GM19239 (cell line): Measurements from ENCODE around the gene FOSB.

Source experiments
- DNase-seq: peaks from one replicate; pipeline ENCODE4 v3.0.0; 2011; ENCODE audit warnings: low spot score; ENCODE audit not compliant: insufficient read length
- FAIRE-seq: peaks from 2 replicates; lab custom pipeline; 2011; peaks lifted over from hg19 to GRCh38; lab: Jason Lieb, UNC

Gene FOSB

DNA sequence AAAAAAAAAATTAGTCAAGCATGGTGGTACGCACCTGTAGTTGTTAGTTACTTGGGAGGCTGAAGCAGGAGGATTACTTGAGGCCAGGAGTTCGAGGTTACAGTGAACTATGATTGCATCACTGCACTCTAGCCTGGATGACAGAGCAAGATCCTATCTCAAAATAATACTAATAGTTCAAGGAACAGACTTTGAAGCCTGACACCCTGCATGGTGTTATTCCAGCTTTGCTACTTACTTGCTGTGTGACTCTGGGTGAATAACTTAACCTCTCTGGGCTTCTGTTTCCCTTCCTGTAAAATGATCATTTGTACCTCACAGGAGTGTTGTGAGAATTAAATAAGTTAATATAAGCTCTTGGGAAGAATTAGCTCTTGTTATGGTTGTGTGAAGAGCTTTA lies 3.5 kb upstream of the FOSB start:
- FAIRE-seq (no peak), DNase-seq (no peak)

DNA sequence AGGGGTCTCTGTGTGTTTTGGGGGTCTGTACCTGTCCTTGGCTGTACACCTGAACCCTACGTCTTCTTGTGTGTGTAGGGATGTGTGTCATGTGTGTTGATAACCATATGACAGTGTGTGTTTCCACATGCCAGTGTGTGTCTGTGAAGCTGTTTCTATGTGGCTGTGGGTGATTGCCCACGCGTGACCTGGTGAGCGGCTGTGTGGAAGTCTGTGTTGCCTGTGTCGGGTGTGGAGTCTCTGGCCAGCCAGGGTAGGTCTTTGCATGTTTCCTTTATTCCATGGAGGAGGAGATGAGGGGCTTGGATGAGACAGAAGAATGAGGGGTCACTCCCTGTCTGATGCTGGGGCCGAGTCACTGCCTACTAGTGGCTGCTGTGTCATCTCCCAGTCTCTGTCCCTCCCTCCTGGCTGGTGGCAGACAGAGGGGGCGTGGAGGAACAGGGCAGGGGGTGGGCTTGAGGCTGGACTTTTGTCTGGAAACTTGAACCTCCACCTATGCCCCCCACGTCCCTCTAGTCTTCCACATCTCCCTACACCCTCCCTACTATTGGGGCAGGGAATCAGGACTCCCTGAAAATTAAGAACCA lies 2.8 kb upstream of the FOSB start:
- no peak for DNase-seq
- no peak for FAIRE-seq

DNA sequence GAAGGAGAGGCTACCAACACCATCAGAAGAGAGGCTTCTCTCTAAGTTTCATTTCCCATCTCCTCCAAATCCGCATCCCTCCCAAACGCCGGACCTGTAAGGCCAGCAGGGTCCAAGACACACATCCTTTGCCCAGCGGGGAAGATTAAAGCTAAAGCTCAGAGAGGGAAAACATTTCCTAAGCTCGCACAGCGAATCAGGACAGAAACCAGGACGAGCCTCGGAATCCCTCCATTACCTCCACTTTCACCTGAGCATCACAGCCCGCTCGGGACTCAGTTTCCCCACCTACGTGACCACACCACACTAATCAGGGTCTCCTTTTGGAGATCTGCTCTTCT lies 711 bp upstream of the FOSB start:
- FAIRE-seq (no peak), DNase-seq (no peak)

DNA sequence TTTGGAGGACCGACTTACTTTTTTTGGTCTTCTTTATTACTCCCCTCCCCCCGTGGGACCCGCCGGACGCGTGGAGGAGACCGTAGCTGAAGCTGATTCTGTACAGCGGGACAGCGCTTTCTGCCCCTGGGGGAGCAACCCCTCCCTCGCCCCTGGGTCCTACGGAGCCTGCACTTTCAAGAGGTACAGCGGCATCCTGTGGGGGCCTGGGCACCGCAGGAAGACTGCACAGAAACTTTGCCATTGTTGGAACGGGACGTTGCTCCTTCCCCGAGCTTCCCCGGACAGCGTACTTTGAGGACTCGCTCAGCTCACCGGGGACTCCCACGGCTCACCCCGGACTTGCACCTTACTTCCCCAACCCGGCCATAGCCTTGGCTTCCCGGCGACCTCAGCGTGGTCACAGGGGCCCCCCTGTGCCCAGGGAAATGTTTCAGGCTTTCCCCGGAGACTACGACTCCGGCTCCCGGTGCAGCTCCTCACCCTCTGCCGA lies 409 bp downstream of the FOSB start:
- DNase-seq (no peak), FAIRE-seq (no peak)

DNA sequence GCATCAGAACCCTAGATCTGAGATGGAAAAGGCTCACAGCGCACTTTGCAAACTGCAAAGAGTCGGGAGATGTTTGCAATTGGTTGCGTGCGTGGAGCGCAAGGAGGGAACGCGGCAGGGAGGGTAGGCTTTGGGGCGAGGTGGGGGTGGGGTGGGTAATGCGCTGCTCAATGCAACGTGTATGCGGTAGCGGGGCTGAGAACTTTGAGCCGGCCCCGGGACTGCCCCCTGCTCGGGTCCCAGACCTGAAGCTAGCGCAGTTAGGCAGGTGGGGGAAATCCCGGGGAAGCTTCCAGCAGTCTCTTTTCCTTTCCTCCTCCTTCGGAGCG lies 971 bp downstream of the FOSB start:
- DNase-seq = no peak
- FAIRE-seq = peak; percentile 8

DNA sequence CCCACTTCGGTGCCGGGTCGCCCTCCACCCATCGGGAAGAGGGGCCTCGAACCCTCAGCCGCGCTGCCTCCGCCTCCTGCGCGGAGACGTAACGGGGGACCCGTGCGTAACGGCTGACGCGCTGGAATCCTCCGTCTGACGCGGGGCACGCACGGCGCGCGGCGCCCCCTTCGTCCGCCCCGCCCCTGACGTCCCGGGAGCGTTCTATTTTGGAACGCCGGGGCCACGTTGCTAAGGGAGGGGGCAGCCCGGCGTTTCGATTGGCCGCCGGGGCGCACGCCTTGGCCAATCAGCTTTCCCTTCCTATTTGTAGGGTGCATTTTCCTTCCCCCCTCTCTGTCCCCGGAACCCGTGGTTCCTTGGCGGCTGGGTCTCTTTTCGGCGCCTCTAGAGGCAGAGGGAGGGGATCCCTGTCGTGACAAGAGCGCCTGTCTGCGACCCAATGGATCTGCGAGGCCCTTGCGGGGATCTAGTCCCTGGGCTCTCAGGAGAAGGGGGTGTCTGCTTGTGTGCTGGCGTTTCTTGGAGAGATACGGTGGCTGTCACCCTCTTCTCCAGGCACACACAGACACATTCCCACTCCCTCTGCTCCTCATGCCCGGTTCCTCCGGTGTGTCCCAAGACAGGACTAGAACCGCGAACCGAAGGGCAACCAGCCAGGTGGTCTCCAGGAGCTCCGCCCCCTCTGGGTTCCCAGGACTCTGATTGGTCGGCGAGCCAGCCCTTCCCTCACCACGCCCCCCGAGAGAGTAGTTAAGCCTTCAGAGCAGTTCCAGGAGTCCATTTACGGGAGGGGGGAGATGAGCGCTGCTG lies 1.5 kb downstream of the FOSB start:
- peak; percentile 100 for FAIRE-seq
- DNase-seq = peak; percentile 87

DNA sequence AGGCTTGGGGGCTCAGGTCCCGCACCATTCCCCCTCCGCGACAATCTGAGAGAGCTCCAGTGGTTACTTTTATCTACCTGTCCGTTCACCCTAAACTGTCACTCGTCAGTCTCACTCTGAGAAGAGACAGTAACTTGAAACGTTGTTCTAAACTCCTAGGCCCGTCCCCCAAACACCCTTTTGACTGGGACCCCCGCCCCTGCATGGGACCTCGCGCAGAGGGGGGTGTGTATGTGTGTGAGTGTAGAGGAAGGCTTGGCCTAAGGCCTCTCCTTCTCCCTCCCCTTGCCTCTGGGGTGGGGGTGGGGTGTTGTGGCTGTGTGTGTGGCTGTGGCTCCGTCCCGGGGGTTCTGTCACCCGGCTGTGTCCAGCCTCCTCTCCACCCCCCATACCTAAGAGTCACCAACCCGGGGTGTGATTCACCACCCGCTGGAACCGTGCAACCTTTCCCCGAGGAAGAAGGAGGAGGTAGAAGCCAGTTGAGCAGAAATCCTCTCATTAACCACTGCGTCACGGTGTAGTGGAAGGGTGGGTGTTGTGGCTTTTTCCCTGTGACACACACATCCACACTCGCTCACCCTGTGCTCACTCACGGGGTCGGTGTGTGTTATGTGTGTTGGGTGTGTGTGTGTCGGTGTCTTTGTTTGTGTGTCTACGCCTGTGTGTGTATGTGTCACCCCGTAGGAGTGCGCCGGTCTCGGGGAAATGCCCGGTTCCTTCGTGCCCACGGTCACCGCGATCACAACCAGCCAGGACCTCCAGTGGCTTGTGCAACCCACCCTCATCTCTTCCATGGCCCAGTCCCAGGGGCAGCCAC lies 2.4 kb downstream of the FOSB start:
- FAIRE-seq = peak; percentile 54
- no peak for DNase-seq

DNA sequence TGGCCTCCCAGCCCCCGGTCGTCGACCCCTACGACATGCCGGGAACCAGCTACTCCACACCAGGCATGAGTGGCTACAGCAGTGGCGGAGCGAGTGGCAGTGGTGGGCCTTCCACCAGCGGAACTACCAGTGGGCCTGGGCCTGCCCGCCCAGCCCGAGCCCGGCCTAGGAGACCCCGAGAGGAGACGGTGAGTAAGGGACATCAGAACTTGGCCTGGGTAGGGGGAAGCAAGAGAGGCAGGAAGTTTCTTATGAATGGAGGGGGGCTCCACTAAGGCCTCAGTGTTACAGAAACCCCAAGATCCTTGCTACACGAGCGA lies 2.9 kb downstream of the FOSB start:
- FAIRE-seq = no peak
- DNase-seq = no peak

DNA sequence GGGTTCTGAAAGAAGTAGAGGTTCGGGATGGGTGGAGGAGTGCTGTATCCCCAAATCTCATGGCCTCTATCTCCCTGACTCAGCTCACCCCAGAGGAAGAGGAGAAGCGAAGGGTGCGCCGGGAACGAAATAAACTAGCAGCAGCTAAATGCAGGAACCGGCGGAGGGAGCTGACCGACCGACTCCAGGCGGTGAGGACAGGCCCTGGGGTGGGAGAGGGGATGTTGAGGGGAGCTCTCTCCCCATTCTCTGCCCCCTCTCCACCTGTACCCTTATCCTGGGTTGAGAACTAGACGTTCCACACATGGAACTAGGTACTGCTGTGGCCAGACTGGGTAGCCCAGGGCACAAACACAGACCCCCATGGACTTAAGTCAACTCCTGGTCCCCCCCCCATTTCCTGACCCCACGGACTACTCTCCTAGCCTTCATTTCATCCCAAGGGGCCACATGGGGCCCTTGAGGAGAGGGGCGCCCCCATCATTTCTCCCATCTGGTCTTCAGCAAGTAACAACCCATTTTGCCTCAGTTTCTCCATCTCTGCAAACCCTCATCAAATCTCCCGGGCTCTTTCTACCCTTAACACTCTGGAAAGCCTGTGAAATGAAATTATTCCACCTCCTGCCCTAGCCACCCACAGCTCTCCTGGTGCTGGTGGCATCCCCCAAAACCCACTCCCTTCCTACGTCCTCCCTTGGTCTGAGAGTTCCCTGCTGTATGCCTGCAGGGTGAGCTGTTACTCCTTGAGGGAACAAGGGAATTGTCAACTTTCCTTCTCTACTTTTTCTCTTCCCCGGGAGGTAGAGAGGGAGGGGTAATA lies 3.5 kb downstream of the FOSB start:
- FAIRE-seq (no peak), DNase-seq (no peak)

DNA sequence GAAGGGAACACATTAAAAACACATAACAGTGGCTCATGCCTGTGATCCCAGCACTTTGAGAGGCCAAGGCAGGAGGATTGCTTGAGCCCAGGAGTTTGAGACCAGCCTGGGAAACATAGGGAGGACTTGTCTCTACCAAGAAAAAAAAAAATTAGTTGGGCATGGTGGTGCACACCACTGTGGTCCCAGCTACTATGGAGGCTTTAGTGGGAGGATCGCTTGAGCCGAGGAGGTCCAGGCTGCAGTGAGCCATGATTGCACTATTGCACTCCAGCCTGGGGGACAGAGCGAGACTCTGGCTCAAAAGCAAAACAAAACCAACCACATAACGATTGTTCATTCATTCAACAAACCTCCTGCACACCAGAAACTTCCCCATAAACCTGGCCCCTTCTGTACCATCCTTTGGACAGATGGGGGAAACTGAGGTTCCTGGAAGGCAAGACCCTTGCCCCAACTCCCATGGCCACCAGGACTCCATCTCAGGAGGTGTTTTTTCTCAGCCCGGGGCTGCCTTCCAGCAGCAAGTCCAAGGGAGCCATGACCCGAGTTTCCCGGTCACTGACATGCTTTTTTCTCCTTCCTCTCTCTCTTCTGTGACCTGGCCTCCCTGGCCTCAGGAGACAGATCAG lies 4.3 kb downstream of the FOSB start:
- DNase-seq = no peak

DNA sequence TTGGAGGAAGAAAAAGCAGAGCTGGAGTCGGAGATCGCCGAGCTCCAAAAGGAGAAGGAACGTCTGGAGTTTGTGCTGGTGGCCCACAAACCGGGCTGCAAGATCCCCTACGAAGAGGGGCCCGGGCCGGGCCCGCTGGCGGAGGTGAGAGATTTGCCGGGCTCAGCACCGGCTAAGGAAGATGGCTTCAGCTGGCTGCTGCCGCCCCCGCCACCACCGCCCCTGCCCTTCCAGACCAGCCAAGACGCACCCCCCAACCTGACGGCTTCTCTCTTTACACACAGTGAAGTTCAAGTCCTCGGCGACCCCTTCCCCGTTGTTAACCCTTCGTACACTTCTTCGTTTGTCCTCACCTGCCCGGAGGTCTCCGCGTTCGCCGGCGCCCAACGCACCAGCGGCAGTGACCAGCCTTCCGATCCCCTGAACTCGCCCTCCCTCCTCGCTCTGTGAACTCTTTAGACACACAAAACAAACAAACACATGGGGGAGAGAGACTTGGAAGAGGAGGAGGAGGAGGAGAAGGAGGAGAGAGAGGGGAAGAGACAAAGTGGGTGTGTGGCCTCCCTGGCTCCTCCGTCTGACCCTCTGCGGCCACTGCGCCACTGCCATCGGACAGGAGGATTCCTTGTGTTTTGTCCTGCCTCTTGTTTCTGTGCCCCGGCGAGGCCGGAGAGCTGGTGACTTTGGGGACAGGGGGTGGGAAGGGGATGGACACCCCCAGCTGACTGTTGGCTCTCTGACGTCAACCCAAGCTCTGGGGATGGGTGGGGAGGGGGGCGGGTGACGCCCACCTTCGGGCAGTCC lies 5.0 kb downstream of the FOSB start:
- FAIRE-seq (no peak), DNase-seq (no peak)

More for the DNA sequence above, 4.3 kb downstream of the FOSB start:
- no peak for FAIRE-seq

DNA sequence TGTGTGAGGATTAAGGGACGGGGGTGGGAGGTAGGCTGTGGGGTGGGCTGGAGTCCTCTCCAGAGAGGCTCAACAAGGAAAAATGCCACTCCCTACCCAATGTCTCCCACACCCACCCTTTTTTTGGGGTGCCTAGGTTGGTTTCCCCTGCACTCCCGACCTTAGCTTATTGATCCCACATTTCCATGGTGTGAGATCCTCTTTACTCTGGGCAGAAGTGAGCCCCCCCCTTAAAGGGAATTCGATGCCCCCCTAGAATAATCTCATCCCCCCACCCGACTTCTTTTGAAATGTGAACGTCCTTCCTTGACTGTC lies 5.5 kb downstream of the FOSB start:
- no peak for FAIRE-seq

DNA sequence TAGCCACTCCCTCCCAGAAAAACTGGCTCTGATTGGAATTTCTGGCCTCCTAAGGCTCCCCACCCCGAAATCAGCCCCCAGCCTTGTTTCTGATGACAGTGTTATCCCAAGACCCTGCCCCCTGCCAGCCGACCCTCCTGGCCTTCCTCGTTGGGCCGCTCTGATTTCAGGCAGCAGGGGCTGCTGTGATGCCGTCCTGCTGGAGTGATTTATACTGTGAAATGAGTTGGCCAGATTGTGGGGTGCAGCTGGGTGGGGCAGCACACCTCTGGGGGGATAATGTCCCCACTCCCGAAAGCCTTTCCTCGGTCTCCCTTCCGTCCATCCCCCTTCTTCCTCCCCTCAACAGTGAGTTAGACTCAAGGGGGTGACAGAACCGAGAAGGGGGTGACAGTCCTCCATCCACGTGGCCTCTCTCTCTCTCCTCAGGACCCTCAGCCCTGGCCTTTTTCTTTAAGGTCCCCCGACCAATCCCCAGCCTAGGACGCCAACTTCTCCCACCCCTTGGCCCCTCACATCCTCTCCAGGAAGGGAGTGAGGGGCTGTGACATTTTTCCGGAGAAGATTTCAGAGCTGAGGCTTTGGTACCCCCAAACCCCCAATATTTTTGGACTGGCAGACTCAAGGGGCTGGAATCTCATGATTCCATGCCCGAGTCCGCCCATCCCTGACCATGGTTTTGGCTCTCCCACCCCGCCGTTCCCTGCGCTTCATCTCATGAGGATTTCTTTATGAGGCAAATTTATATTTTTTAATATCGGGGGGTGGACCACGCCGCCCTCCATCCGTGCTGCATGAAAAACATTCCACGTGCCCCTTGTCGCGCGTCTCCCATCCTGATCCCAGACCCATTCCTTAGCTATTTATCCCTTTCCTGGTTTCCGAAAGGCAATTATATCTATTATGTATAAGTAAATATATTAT lies 6.1 kb downstream of the FOSB start:
- no peak for DNase-seq

More for the DNA sequence above, 5.5 kb downstream of the FOSB start:
- no peak for DNase-seq

DNA sequence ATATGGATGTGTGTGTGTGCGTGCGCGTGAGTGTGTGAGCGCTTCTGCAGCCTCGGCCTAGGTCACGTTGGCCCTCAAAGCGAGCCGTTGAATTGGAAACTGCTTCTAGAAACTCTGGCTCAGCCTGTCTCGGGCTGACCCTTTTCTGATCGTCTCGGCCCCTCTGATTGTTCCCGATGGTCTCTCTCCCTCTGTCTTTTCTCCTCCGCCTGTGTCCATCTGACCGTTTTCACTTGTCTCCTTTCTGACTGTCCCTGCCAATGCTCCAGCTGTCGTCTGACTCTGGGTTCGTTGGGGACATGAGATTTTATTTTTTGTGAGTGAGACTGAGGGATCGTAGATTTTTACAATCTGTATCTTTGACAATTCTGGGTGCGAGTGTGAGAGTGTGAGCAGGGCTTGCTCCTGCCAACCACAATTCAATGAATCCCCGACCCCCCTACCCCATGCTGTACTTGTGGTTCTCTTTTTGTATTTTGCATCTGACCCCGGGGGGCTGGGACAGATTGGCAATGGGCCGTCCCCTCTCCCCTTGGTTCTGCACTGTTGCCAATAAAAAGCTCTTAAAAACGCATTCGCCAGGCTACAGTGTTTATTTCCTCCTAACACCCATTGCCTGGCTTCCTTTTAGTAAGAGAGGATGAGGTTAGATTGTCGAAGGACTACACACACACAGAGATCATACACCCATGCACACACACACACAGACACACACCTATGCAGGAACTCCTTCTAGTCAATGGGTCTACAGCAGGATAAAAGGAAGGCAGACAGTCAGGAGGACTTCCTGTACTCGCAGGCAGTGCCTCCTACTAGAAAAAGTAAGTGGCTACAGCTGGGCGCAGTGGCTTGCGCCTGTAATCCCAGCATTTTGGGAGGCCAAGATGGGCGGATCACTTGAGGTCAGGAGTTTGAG lies 7.1 kb downstream of the FOSB start:
- FAIRE-seq (no peak), DNase-seq (no peak)

More for the DNA sequence above, 6.1 kb downstream of the FOSB start:
- no peak for FAIRE-seq

DNA sequence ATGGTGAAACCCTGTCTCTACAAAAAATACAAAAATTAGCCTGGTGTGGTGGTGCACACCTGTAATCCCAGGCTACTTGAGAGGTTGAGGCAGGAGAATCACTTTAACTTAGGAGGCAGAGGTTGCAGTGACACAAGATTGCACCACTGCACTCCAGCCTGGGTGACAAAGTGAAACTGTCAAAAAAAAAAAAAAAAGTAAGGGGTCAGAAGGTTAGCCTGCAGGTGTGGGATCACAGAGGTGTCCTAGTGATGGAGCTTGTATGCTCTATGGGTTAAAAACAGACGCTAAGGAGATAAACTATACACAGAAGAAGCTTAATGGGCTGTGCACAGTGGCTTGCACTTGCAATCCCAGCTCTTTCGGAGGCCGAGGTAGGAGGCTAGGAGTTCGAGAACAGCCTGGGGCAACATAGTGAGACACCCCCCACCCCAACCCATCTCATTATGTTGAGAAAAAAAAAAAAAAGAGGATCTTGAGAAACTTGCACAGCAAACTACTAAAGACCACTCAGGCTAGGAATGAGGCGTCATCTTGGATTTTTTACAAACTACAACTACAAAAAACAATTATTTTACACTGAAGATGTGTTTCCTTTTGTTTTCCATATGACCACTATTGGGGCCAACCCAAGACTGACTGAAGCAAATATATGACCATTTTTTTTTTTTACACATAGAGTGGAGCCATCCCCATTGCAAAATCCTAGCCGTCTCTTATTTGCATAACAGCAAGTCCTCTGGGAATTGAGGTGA lies 7.9 kb downstream of the FOSB start:
- FAIRE-seq (no peak), DNase-seq (no peak)

DNA sequence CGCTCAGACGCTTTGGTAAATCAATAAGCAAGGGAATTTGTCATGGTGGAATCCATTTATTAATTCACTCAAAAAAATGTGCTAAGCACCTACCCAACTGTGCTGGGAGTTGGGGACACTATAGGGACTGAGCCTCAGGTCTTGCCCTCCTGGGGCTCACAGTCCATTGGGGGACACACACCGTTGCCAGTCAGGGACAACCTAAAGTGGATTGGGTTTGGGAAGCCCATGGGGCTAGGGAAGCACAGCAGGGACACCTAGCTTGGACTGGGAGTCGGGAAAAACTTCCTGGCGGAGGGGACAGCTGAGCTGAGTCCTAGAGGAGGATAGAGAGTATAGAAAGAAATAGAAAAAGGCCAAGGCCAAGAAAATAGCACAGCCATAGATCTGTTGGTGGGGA lies 8.5 kb downstream of the FOSB start:
- FAIRE-seq = no peak
- no peak for DNase-seq

DNA sequence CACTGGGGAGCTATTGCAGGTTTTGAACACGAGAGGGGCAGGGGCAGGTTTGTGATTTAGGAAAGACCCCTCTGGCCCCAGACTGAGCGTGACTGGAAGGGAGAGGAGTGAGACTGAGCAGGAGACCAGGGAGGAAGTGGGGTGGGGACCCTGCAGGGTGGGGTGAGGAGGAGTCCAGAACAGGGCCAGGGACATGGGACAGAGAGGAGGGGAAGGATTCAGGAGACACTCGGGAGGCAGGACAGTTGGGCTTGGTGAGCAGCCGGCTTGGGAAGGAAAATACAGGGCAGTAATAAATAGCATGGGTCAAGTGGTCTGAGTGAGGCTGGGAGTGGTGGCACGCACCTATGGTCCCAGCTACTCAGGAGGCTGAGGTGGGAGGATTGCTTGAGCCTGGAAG lies 9.4 kb downstream of the FOSB start:
- FAIRE-seq (no peak), DNase-seq (no peak)
